Measurements from ENCODE around the gene C2orf69. TPM values are rescaled to one million over a fixed set of nuclear protein-coding genes. Genes with fewer than 3 reads are reported as not detected.

Gene C2orf69
- total RNA-seq, 1 donor from 2014 or later: 8.0 TPM

DNA sequence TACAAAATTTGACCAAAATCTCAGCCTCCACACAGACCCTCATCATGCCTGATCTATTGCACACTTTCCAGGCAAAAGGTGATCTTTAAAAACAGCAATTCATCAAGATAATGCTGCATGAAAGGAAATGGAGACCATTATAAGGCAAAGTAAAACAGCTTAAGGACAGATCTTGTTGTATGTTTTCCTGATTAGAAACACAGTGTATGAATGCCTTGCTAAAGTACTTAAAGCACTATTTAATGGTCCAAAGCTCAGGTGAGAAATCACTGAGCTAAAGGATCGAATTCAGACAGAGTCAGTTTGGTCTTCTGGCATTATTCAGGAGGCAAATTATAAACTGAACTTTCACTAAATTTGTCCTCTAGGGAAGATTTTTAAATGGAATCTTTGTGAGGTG is 41.4 kb upstream of the C2orf69 start:
- H3K4me3 ChIP-seq: no peak overlapping the region
- no peaks in the 10 kb centered on the region for H3K36me3 ChIP-seq
- H3K27me3 ChIP-seq (ENCODE audit: low read depth): no peaks in the 10 kb centered on the region
- no peak overlapping the region for H3K27ac ChIP-seq (replicated peaks)
- TF ChIP-seq, protein P1, sequence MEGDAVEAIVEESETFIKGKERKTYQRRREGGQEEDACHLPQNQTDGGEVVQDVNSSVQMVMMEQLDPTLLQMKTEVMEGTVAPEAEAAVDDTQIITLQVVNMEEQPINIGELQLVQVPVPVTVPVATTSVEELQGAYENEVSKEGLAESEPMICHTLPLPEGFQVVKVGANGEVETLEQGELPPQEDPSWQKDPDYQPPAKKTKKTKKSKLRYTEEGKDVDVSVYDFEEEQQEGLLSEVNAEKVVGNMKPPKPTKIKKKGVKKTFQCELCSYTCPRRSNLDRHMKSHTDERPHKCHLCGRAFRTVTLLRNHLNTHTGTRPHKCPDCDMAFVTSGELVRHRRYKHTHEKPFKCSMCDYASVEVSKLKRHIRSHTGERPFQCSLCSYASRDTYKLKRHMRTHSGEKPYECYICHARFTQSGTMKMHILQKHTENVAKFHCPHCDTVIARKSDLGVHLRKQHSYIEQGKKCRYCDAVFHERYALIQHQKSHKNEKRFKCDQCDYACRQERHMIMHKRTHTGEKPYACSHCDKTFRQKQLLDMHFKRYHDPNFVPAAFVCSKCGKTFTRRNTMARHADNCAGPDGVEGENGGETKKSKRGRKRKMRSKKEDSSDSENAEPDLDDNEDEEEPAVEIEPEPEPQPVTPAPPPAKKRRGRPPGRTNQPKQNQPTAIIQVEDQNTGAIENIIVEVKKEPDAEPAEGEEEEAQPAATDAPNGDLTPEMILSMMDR (IDR thresholded peaks at IDR 0.05; ENCODE audit: borderline replicate concordance): no peak
- H3K4me1 ChIP-seq: no peaks in the 10 kb centered on the region
- intact Hi-C loops (cut with micrococcal nuclease): no loop called here
- no peak for DNase-seq
- peaks cover 8% of the 10 kb centered on the region for H3K9me3 ChIP-seq (replicated peaks)

DNA sequence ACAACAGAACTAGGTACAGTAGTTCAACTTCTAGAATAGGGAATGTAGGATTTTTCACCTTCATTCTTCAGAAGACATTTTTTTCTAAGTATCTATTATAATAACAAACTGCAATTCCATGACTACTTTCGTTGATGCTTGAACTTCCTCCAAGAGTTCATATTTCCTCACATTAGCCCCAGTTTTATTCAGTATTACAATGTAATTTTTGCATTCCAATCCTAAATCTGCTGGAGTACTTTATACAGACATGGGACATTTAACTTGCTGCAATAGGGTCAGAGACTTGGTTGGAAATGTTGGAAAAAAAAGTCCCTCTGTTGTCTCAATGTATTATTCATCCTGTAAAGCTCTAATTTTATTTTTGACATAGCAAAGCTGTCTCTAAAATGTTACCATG is 40.5 kb upstream of the C2orf69 start:
- Histone ChIP-seq H3K36me3 (no peaks in the 10 kb centered on the region), H3K4me3 (no peak overlapping the region), H3K9me3 (replicated peaks) (peaks cover 17% of the 10 kb centered on the region), H3K4me1 (no peaks in the 10 kb centered on the region), H3K27ac (replicated peaks) (no peak overlapping the region), H3K27me3 (ENCODE audit: low read depth) (no peaks in the 10 kb centered on the region)
- no peak for DNase-seq
- intact Hi-C loops (cut with micrococcal nuclease): no loop called here
- TF ChIP-seq, protein P1 (IDR thresholded peaks at IDR 0.05; ENCODE audit: borderline replicate concordance): no peak

DNA sequence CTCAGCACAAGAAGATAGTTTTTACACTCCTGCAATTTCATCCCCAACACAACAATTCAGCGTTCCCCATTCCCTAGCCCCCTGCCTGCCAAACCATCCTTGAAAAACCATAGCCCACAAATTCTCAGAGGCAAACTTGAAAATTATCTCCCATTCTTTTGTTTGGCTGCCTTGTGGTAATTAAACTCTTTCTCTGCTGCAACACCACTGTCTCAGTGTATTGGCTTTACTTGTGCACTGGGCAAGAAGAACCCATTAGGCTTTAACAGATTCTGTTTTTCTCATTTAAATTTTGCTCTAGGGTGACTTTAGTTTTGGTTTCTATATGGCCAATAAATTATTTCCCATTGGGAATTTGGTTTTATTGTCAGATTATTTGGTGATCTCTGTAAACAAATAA is 36.9 kb upstream of the C2orf69 start:
- Histone ChIP-seq H3K4me3 (no peak overlapping the region), H3K4me1 (no peaks in the 10 kb centered on the region), H3K27ac (replicated peaks) (no peak overlapping the region), H3K27me3 (ENCODE audit: low read depth) (no peaks in the 10 kb centered on the region), H3K9me3 (replicated peaks) (peaks cover 31% of the 10 kb centered on the region), H3K36me3 (no peaks in the 10 kb centered on the region)
- TF ChIP-seq, protein P1 (IDR thresholded peaks at IDR 0.05; ENCODE audit: borderline replicate concordance): no peak
- no peak for DNase-seq
- intact Hi-C loops (cut with micrococcal nuclease): no loop called here

DNA sequence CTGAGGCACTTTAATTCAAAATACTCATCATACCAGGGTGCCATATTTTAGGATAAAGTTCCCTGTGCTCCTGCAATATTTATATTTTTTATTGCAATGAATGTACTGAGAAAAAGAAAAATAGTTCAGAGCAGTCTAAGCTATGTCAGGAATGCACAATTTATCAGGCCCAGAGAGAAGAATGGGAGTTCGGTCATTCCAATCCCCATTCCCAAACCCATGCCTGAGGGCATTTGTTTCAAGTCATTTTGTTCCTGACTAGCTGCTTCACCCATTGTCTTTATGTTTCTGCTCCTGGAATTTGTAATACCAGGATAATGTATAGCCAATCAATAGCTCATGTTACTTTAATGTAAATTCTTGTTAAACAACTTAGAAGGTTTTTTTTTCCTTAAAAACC is 35.7 kb upstream of the C2orf69 start:
- Histone ChIP-seq H3K4me3 (no peak overlapping the region), H3K4me1 (no peaks in the 10 kb centered on the region), H3K27ac (replicated peaks) (no peak overlapping the region), H3K9me3 (replicated peaks) (peaks cover 32% of the 10 kb centered on the region), H3K27me3 (ENCODE audit: low read depth) (peaks cover under 1% of the 10 kb centered on the region), H3K36me3 (no peaks in the 10 kb centered on the region)
- TF ChIP-seq, protein P1 (IDR thresholded peaks at IDR 0.05; ENCODE audit: borderline replicate concordance): no peak
- DNase-seq: no peak
- intact Hi-C loops (cut with micrococcal nuclease): no loop called here

DNA sequence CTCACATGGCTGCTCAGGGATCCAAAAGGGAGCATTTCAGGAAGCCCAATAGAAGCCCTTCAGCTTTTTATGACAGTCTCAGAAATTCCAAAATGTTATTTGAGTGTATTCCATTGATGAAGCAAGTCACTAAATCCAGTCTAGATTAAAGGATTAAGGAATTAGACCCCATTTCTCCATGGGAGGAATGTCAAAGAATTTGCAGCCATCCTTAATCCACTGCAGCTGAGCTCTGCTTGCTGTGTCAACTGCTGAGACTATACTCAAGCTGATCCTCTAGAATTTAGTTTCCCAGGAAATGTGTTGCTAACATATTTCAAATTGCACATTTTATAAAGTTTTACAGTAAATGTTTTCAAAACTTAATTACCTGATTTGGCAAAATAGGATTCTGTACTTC is 28.4 kb upstream of the C2orf69 start:
- no peak overlapping the region for H3K27ac ChIP-seq (replicated peaks)
- DNase-seq: no peak
- H3K4me1 ChIP-seq: no peaks in the 10 kb centered on the region
- H3K36me3 ChIP-seq: no peaks in the 10 kb centered on the region
- TF ChIP-seq, protein P1 (IDR thresholded peaks at IDR 0.05; ENCODE audit: borderline replicate concordance): no peak
- peaks cover 14% of the 10 kb centered on the region for H3K9me3 ChIP-seq (replicated peaks)
- intact Hi-C loops (cut with micrococcal nuclease): no loop called here
- H3K4me3 ChIP-seq: no peak overlapping the region
- H3K27me3 ChIP-seq (ENCODE audit: low read depth): peaks cover 12% of the 10 kb centered on the region

All from left ventricle myocardium inferior (tissue), 1 donor.